22Rv1 (cell line): ENCODE measurements around the gene MOB3B.

Experiments used
- ZFX ChIP-seq: fragments of 450-650 bp; IDR thresholded peaks from 2 replicates; pipeline ENCODE4 v1.6.1; 2017; ENCODE audit warnings: antibody characterized with exemption, borderline replicate concordance
- TF ChIP-seq, protein P1 (sequence below): fragments of 450-650 bp; IDR thresholded peaks from 2 replicates; pipeline ENCODE4 v1.5.1; 2017; ENCODE audit warnings: mild to moderate bottlenecking

DNA sequence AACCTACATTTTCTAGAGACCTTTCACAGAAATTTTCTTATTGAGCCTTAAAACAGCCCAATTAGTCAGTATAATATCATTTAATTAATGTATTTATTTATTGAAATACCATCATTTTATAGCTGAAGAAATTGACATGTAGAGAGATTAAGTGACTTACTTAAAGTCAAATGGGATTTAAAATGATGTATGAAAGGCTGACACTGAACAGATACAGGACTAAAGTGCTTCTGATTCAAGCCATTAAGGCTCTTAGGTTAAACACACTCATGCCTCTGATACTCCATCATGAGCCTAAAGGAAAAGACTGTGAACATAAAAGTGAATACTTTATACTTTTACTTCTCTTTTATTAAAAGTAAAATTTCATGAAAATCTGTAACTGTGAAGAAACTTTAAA is 30.8 kb upstream of the MOB3B start:
- TF ChIP-seq, protein P1, sequence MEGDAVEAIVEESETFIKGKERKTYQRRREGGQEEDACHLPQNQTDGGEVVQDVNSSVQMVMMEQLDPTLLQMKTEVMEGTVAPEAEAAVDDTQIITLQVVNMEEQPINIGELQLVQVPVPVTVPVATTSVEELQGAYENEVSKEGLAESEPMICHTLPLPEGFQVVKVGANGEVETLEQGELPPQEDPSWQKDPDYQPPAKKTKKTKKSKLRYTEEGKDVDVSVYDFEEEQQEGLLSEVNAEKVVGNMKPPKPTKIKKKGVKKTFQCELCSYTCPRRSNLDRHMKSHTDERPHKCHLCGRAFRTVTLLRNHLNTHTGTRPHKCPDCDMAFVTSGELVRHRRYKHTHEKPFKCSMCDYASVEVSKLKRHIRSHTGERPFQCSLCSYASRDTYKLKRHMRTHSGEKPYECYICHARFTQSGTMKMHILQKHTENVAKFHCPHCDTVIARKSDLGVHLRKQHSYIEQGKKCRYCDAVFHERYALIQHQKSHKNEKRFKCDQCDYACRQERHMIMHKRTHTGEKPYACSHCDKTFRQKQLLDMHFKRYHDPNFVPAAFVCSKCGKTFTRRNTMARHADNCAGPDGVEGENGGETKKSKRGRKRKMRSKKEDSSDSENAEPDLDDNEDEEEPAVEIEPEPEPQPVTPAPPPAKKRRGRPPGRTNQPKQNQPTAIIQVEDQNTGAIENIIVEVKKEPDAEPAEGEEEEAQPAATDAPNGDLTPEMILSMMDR, result no peak
- TF ChIP-seq ZFX, result no peak
